A549 (cell line): ENCODE data around the gene SPINK4.

Experiments used
- CHD2 ChIP-seq: fragments of 150-350 bp; IDR thresholded peaks from 2 replicates; pipeline ENCODE4 v1.6.1; 2014; ENCODE audit warnings: low read length; ENCODE audit not compliant: partially characterized antibody
- CTCF ChIP-seq: fragments of >200 bp; sonication (Bioruptor Twin); formaldehyde crosslinking; IDR thresholded peaks from 3 replicates; pipeline ENCODE4 v1.5.1; 2016
- EP300 ChIP-seq, 2 experiments: fragments of >200 bp; sonication (Bioruptor Twin); formaldehyde crosslinking; IDR thresholded peaks; 2 replicates in 1 of 2; 3 replicates in 1 of 2; pipeline ENCODE4 v1.6.1; 2016 to 2017
- HDAC2 ChIP-seq: fragments of 200-600 bp; sonication (generic); IDR thresholded peaks from 2 replicates; pipeline ENCODE4 v1.6.1; 2016
- PBX3 ChIP-seq: IDR thresholded peaks from 2 replicates; pipeline ENCODE4 v1.6.1; 2012
- POLR2A ChIP-seq: IDR thresholded peaks from 2 replicates; pipeline ENCODE4 v1.6.1; 2012; ENCODE audit warnings: mild to moderate bottlenecking, low read length
- RAD21 ChIP-seq, 2 experiments: fragments of >200 bp in 1 of 2; sonication (Bioruptor Twin) in 1 of 2; formaldehyde crosslinking in 1 of 2; IDR thresholded peaks in 1 of 2; conservative IDR thresholded peaks in 1 of 2; 2 replicates in 1 of 2; 3 replicates in 1 of 2; pipeline ENCODE4 v1.6.1; 2012 to 2018; ENCODE audit warnings: inconsistent platforms in 1 of 2
- RARB ChIP-seq: fragments of 250-450 bp; sonication (Bioruptor Pico); IDR thresholded peaks from 2 replicates; pipeline ENCODE4 v1.8.0; 2021; ENCODE audit warnings: mild to moderate bottlenecking, moderate library complexity
- RCOR1 ChIP-seq: fragments of 150-350 bp; IDR thresholded peaks from 2 replicates; pipeline ENCODE4 v1.6.1; 2014; ENCODE audit warnings: antibody characterized with exemption, low read length, low read depth
- RNF2 ChIP-seq: fragments of 200-600 bp; sonication (generic); IDR thresholded peaks from 2 replicates; pipeline ENCODE4 v1.6.1; 2016; ENCODE audit warnings: low read depth, mild to moderate bottlenecking, antibody characterized with exemption, moderate library complexity, borderline replicate concordance
- USF2 ChIP-seq: fragments of 450-650 bp; IDR thresholded peaks from 2 replicates; pipeline ENCODE4 v1.6.1; 2014; ENCODE audit warnings: antibody characterized with exemption

GRCh38 chr9:33193818-33194217 is 46.1 kb upstream of the SPINK4 start:
- TF ChIP-seq POLR2A, result no peak
- TF ChIP-seq CTCF, result no peak
- no peak for TF ChIP-seq RAD21 (conservative IDR thresholded peaks at IDR 0.05 in 1 of 2, IDR thresholded peaks at IDR 0.05 in 1 of 2)
- TF ChIP-seq EP300 (IDR thresholded peaks at IDR 0.05), result no peak
- TF ChIP-seq PBX3, result no peak
- no peak for TF ChIP-seq HDAC2
- no peak for TF ChIP-seq RCOR1
- no peak for TF ChIP-seq RARB (CRISPR knock-in tag)
- TF ChIP-seq CHD2, result no peak
- no peak for TF ChIP-seq RNF2
- no peak for TF ChIP-seq USF2
